ENCODE data around the gene RASA2.
"Not testable (repeated sequence)": the region's sequence is repeated elsewhere in the genome, so short reads cannot be mapped to it uniquely, and the experiment has no call there.

RASA2 gene

GRCh38 chr3:141497589-141497988 is 10.8 kb downstream of the RASA2 start:
- H3K9me3 Mint-ChIP-seq = not testable (repeated sequence)

DNA sequence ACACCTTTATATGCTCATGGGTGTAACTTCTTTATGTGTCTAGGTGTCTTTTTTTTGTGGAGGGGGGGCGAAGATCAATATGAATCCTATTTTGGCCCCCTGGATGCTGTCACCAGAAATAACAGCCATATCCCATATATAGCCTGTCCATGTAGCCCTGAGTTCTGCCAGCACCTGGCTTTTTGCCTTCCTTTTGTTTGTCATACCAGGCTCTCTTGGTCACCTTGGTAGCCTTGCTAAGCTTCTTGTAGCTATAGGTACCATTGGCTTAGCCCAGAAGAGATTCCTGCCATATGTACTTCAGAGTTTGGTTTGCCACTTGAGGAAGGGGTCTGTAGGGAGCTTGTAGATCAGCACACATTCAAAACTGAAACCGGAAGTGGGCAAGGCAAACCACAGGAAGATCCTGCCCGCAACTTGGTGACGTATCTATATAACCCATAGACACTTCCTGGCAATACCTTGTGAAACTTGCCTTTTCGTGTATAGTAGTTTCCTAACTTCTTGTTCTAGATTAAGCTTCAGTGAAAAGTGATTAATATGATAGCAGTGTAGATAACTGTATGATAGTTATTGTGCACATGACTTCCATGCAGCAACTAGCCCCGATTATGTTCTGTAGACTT is 11.9 kb downstream of the RASA2 start:
- Mint-ChIP-seq H3K4me1 (peaks cover 20 to 43% of the 10 kb centered on the region in 2 donors), H3K4me3 (peak overlapping the region; percentile 69 to 73), H3K27ac (peak overlapping the region; percentile 97), H3K36me3 (peaks cover 1 to 25% of the 10 kb centered on the region in 2 donors), H3K9me3 (peaks cover 0 to 3% of the 10 kb centered on the region in 2 donors), H3K27me3 (no peaks in the 10 kb centered on the region)
- DNase-seq (peak; percentile 80), ATAC-seq (replicated peaks) (peak; percentile 95 to 98)

More at GRCh38 chr3:141497589-141497988, 10.8 kb downstream of the RASA2 start:
- H3K27me3 Mint-ChIP-seq; H3K27ac Mint-ChIP-seq; ATAC-seq (replicated peaks); DNase-seq; H3K4me3 Mint-ChIP-seq: not testable (repeated sequence)
- Mint-ChIP-seq H3K36me3 (peaks cover 0 to 25% of the 10 kb centered on the region in 2 donors), H3K4me1 (peaks cover 24 to 50% of the 10 kb centered on the region in 2 donors)

DNA sequence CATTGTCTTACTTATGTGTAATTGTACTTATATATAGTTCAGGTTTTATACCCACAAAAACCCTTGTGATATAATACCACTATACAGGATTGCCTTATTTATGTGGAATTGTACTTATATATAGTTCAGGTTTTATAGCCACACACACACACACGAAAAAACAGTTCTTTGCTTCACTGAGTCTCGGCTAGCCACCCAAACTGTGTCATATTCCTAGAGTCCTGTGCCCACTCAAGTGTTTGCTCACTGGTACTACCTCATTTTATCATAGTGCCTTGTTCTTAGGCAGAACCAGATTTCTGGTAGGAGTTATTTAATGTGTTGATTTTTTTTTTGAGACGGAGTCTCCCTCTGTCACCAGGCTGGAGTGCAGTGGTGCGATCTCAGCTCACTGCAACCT is 12.5 kb downstream of the RASA2 start:
- peak; percentile 41 to 43 for ATAC-seq (replicated peaks)
- Mint-ChIP-seq H3K4me3 (peak overlapping the region; percentile 69 to 73), H3K9me3 (peaks cover 0 to 3% of the 10 kb centered on the region in 2 donors), H3K36me3 (peaks cover 1 to 25% of the 10 kb centered on the region in 2 donors), H3K27ac (peak overlapping the region; percentile 97), H3K27me3 (no peaks in the 10 kb centered on the region), H3K4me1 (peaks cover 17 to 37% of the 10 kb centered on the region in 2 donors)
- no peak for DNase-seq

GRCh38 chr3:141499965-141500364 is 13.1 kb downstream of the RASA2 start:
- ATAC-seq (replicated peaks) = no peak
- H3K4me1 Mint-ChIP-seq = peaks cover 14 to 30% of the 10 kb centered on the region in 2 donors
- peaks cover 1 to 21% of the 10 kb centered on the region in 2 donors for H3K36me3 Mint-ChIP-seq
- peak overlapping the region; percentile 97 for H3K27ac Mint-ChIP-seq
- no peaks in the 10 kb centered on the region for H3K27me3 Mint-ChIP-seq
- peaks cover 0 to 3% of the 10 kb centered on the region in 2 donors for H3K9me3 Mint-ChIP-seq
- no peak for DNase-seq
- peak overlapping the region; percentile 46 to 69 for H3K4me3 Mint-ChIP-seq

DNA sequence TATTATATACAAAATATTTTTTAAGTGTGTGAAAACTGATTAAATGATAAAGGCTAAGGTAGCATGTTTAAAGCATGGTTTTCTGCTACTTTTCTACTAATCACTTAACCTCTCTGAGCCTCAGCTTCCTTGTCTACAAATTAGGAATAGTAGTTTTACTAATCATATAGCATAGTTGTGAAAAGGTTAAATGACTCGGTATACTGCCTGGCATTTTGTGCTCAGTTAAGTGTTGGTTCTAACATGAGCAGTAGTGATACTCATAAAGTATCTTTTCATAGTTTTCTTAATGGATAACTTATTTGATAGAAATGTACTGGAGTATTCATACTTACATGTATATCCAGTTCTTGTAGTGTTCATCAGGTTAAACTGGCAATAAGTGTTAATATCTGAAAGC is 13.6 kb downstream of the RASA2 start:
- Mint-ChIP-seq H3K9me3 (peaks cover 0 to 3% of the 10 kb centered on the region in 2 donors), H3K4me1 (peaks cover 14 to 28% of the 10 kb centered on the region in 2 donors), H3K27ac (no peak overlapping the region), H3K27me3 (no peaks in the 10 kb centered on the region), H3K4me3 (no peak overlapping the region), H3K36me3 (peaks cover 1 to 20% of the 10 kb centered on the region in 2 donors)
- peak; percentile 26 to 30 for ATAC-seq (replicated peaks)
- no peak for DNase-seq

- H3K9me3 Mint-ChIP-seq = no peaks in the 10 kb centered on the region
- H3K27ac Mint-ChIP-seq = no peak overlapping the region
- H3K27me3 Mint-ChIP-seq = no peaks in the 10 kb centered on the region
- DNase-seq = no peak
- peaks cover 14 to 26% of the 10 kb centered on the region in 2 donors for H3K4me1 Mint-ChIP-seq
- H3K36me3 Mint-ChIP-seq = peaks cover 4 to 9% of the 10 kb centered on the region in 2 donors
- ATAC-seq (replicated peaks) = no peak
- H3K4me3 Mint-ChIP-seq = no peak overlapping the region
These were observed 18.3 kb downstream of the RASA2 start for GRCh38 chr3:141505166-141505565.

- no peak for DNase-seq
- Mint-ChIP-seq H3K27ac (no peak overlapping the region), H3K9me3 (peaks cover 0 to 6% of the 10 kb centered on the region in 2 donors)
These were observed 19.2 kb downstream of the RASA2 start for GRCh38 chr3:141506071-141506470.

DNA sequence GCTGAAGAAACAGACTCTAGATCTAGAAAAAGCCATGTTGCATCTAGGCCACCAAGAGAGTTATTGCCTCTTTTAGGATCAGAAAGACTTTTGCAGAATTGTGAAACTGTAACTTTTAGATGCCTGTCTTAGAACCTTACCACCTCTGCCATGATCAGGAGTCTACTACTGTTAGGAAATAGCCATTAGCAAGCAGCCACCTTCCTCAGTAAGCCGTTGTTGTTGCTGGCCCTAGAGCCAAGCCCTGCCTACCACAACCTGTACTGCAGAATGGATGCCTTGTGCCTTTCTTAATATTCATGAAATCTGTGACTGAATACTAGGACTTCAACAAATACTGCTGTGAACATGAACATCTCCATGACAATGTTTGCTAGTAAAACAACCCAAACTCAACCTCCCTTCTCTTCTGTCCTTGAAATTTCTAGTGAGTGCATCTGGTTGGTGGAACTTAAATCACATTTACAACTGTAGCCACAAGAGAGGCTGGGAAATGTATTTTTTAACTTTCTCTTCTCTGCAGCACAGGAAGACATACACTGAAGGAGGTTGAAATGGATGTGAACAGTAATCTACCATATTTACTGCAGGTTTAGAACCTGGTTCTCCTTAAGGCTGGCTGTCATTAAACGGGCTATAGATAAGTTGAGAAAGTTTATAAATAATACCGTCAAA is 20.7 kb downstream of the RASA2 start:
- H3K9me3 Mint-ChIP-seq = peaks cover 0 to 8% of the 10 kb centered on the region in 2 donors
- no peaks in the 10 kb centered on the region for H3K27me3 Mint-ChIP-seq
- ATAC-seq (replicated peaks) = no peak
- H3K27ac Mint-ChIP-seq = no peak overlapping the region
- DNase-seq = no peak
- no peak overlapping the region for H3K4me3 Mint-ChIP-seq
- peaks cover 25 to 37% of the 10 kb centered on the region in 2 donors for H3K4me1 Mint-ChIP-seq
- H3K36me3 Mint-ChIP-seq = peaks cover 16 to 26% of the 10 kb centered on the region in 2 donors

More at GRCh38 chr3:141506071-141506470, 19.2 kb downstream of the RASA2 start:
- no peak for ATAC-seq (replicated peaks)
- Mint-ChIP-seq H3K4me3 (no peak overlapping the region), H3K4me1 (peaks cover 22 to 33% of the 10 kb centered on the region in 2 donors), H3K36me3 (peaks cover 7 to 18% of the 10 kb centered on the region in 2 donors), H3K27me3 (no peaks in the 10 kb centered on the region)

- H3K9me3 Mint-ChIP-seq = peaks cover 0 to 8% of the 10 kb centered on the region in 2 donors
- no peak for DNase-seq
- no peak for ATAC-seq (replicated peaks)
- H3K36me3 Mint-ChIP-seq = peaks cover 19 to 31% of the 10 kb centered on the region in 2 donors
- no peak overlapping the region for H3K4me3 Mint-ChIP-seq
- peaks cover 25 to 42% of the 10 kb centered on the region in 2 donors for H3K4me1 Mint-ChIP-seq
- H3K27me3 Mint-ChIP-seq = no peaks in the 10 kb centered on the region
- H3K27ac Mint-ChIP-seq = no peak overlapping the region
These were observed 21.2 kb downstream of the RASA2 start for GRCh38 chr3:141508067-141508436.

GRCh38 chr3:141511361-141511760 is 24.5 kb downstream of the RASA2 start:
- peak overlapping the region; percentile 3 for H3K27ac Mint-ChIP-seq

DNA sequence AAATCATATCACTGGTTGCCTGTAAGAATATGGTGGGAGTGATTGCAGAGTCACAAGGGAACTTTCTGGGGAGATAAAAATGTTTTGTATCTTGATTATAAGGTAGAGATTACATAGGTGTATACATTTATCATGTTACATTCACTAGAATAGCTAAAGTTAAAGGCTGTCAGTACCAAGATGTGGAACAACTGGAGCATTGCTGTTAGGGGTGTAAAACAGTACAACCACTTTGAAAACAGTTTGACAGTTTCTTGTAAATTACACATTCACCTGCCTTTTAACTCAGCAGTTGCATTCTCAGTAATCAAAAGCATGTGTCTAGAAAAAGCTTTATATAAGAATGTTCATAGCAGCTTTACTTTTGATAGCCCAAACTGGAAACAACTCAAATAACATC is 27.6 kb downstream of the RASA2 start:
- Mint-ChIP-seq H3K27me3 (no peaks in the 10 kb centered on the region), H3K27ac (no peak overlapping the region), H3K4me3 (no peak overlapping the region), H3K9me3 (peaks cover 0 to 11% of the 10 kb centered on the region in 2 donors), H3K4me1 (peaks cover 18 to 31% of the 10 kb centered on the region in 2 donors), H3K36me3 (peaks cover 48 to 64% of the 10 kb centered on the region in 2 donors)
- no peak for DNase-seq
- ATAC-seq (replicated peaks) = no peak

More at GRCh38 chr3:141511361-141511760, 24.5 kb downstream of the RASA2 start:
- H3K4me3 Mint-ChIP-seq = no peak overlapping the region
- H3K4me1 Mint-ChIP-seq = peaks cover 25 to 42% of the 10 kb centered on the region in 2 donors
- peaks cover 32 to 45% of the 10 kb centered on the region in 2 donors for H3K36me3 Mint-ChIP-seq
- H3K27me3 Mint-ChIP-seq = no peaks in the 10 kb centered on the region
- H3K9me3 Mint-ChIP-seq = peaks cover 0 to 8% of the 10 kb centered on the region in 2 donors
- DNase-seq = no peak
- ATAC-seq (replicated peaks) = no peak

GRCh38 chr3:141519587-141519986 is 32.8 kb downstream of the RASA2 start:
- H3K4me1 Mint-ChIP-seq = peaks cover 28 to 44% of the 10 kb centered on the region in 2 donors
- no peak for DNase-seq
- no peak overlapping the region for H3K4me3 Mint-ChIP-seq
- H3K36me3 Mint-ChIP-seq = peaks cover 32 to 65% of the 10 kb centered on the region in 2 donors
- ATAC-seq (replicated peaks) = no peak
- peaks cover 0 to 3% of the 10 kb centered on the region in 2 donors for H3K9me3 Mint-ChIP-seq
- no peaks in the 10 kb centered on the region for H3K27me3 Mint-ChIP-seq
- no peak overlapping the region for H3K27ac Mint-ChIP-seq

GRCh38 chr3:141521781-141522180 is 35.0 kb downstream of the RASA2 start:
- peaks cover 0 to 3% of the 10 kb centered on the region in 2 donors for H3K9me3 Mint-ChIP-seq
- no peak for ATAC-seq (replicated peaks)
- H3K27ac Mint-ChIP-seq = peak overlapping the region; percentile 77
- peaks cover 40 to 64% of the 10 kb centered on the region in 2 donors for H3K4me1 Mint-ChIP-seq
- H3K4me3 Mint-ChIP-seq = no peak overlapping the region
- DNase-seq = no peak
- H3K27me3 Mint-ChIP-seq = no peaks in the 10 kb centered on the region
- peaks cover 27 to 60% of the 10 kb centered on the region in 2 donors for H3K36me3 Mint-ChIP-seq

DNA sequence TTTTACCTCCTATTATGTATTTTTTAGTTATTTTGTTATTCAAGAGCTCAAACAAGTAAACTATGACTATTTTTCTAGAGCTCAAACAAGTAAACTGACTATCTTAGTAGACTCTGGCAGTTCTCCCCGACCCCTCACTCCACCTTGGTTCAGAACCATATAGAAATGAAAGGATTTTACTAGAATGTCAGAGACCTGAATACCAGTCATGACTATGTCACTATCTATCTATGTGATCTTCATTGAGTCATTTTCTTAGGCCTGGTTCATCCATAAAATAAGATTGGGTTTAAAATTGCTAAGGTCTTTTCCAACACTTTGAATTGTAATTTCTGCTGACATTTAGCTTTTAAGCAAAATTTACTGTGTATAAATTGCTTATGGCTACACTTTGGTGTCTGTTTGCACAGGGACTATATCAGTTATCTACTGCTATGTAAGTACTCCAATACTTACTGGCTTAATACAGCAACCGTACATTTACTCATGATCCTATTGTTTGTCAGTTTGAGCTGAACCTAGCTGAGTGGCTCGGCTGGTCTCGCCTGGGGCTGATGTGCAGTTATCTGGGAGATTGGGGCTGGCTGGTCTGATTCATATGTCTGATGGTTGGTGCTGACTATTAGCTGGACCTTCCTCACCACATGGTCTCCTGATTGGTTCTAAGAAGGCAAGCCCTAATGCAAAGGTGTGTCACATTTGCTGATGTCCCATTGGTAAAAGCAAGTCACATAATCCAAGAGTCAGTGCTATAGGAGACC is 37.0 kb downstream of the RASA2 start:
- DNase-seq (no peak), ATAC-seq (replicated peaks) (no peak)
- no peak overlapping the region for H3K27ac Mint-ChIP-seq
- peaks cover 43 to 75% of the 10 kb centered on the region in 2 donors for H3K4me1 Mint-ChIP-seq
- no peak overlapping the region for H3K4me3 Mint-ChIP-seq
- no peaks in the 10 kb centered on the region for H3K27me3 Mint-ChIP-seq
- H3K36me3 Mint-ChIP-seq = peaks cover 16 to 46% of the 10 kb centered on the region in 2 donors
- no peaks in the 10 kb centered on the region for H3K9me3 Mint-ChIP-seq

Measured in stimulated activated naive B cell treated with anti-CD40 and anti-IgM and Interleukin-4, amounts not matched to agents 10 μg/mL and 1 μg/mL and 100 μg/mL, for 72 hours (primary cell).